ENCODE data around the gene KCNJ18.
"Not testable (repeated sequence)": the region's sequence is repeated elsewhere in the genome, so short reads cannot be mapped to it uniquely, and the experiment has no call there.

GRCh38 chr17:21738877-21739474 is 46.7 kb downstream of the KCNJ18 start:
- TF ChIP-seq EZH2 (IDR thresholded peaks at IDR 0.05; ENCODE audit: low read length); CTCF (optimal IDR thresholded peaks at IDR 0.05 in 1 of 3, IDR thresholded peaks at IDR 0.05 in 1 of 3, conservative IDR thresholded peaks at IDR 0.05 in 1 of 3; ENCODE audit: extremely low read depth in 1 of 3, insufficient read depth in 2 of 3, low read length in 3 of 3): not testable (repeated sequence)

Measured in keratinocyte (primary cell).